CD4-positive, alpha-beta T cell treated with Interferon alpha-2 for 1 hour (primary cell): ENCODE data around the gene RPS27L.
A peak's percentile ranks its signal among the peaks of the same experiment; 100 is the strongest.
"Not testable (repeated sequence)": the region's sequence is repeated elsewhere in the genome, so short reads cannot be mapped to it uniquely, and the experiment has no call there.

ENCODE experiments used
- DNase-seq, 2 donors: peaks; one replicate each; pipeline ENCODE4 v3.0.0-alpha.2; 2020 to 2022

RPS27L gene

GRCh38 chr15:63135281-63135680, 22.0 kb downstream of the RPS27L start:
- DNase-seq = no peak

DNA sequence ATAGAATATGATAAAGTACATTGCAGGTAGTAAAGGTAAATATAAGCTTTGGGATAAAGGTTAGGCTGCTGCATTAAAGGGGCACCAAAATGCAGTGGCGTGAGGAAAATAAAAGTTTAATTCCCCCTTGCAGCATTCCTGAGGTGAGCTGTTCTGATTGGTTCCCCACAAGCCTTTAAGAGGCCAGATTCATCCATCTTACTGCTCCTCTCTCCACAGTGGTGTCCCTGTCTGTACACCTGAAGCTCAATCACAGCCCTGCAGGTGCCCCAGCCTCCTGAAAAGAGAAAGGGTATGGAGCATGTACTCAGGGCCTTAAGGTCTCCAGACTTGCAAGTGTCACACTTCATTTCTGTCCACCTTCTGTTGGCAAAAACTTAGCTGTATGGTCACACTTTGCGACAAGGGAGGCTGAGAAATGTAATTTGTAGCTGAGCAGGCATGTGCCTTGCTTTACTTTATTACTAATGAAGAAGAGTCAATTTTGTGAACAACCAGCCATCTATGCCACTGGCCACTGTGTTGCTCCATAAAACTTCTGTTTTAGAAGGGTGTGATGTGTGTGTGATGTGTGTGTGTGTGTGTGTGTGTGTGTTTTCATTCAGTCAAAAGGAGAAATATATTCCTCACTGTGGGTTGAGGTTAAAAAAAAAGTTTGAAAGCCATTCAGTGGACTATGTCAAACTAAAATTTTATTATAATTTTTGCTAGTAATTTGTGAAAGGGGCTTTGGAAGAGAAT, 22.9 kb downstream of the RPS27L start:
- no peak for DNase-seq

- no peak for DNase-seq
Measured at GRCh38 chr15:63133786-63134185, 23.5 kb downstream of the RPS27L start.

DNA sequence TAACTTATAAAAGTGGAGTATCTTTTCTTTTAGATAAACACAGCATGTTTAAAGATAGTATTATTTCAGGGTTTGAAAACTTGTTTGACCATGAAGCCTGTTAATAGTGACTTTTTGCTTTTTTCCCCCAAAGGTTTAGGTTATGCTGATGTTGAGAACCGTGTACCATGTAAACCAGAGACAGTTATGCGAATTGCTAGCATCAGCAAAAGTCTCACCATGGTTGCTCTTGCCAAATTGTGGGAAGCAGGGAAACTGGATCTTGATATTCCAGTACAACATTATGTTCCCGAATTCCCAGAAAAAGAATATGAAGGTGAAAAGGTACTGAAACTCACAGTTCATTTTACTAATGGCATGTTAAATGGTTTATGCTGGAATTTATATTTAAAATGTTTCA, 30.6 kb downstream of the RPS27L start:
- no peak for DNase-seq

DNA sequence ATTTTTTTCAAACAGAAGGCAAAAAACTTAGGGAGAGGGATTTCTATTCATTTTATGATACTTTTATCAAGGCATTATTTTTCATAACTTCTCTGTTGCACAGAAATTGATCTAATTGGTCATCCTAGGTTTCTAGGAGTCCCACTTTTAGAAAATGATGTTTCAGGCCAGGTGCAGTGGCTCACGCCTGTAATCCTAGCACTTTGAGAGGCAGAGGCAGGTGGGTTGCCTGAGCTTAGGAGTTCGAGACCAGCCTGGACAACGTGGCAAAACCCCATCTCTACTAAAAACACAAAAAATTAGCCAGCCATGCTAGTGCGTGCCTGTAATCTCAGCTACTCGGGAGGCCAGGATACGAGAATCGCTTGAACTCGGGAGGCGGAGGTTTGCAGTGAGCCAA, 32.8 kb downstream of the RPS27L start:
- no peak for DNase-seq

GRCh38 chr15:63122002-63122875, 35.0 kb downstream of the RPS27L start:
- DNase-seq = peak; percentile 90 to 95

GRCh38 chr15:63121382-63122001, 35.8 kb downstream of the RPS27L start, which contains the start of gene LACTB:
Gene LACTB (plus strand): TSS chr15:63121861. CDS start chr15:63121872, 11 bp downstream.
- peak; percentile 84 to 86 for DNase-seq

DNA sequence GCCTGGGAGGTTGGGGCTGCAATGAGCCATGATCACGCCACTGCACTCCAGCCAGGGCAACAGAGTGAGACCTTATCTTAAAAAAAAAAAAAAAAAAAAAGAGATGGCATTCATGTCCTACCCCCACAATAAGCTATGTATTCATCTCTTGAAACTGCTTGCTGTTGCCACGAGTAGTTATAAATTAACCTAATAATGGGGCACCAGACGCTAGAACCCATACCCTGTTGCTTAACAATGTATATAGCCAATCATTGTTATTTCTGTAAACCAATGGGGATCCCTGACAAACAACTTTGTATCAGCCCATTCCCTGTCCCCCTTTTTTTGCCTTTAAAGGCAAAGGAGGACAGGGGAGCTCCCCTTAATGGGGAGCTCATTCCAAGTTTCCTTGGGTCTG, 38.4 kb downstream of the RPS27L start:
- DNase-seq = no peak

DNA sequence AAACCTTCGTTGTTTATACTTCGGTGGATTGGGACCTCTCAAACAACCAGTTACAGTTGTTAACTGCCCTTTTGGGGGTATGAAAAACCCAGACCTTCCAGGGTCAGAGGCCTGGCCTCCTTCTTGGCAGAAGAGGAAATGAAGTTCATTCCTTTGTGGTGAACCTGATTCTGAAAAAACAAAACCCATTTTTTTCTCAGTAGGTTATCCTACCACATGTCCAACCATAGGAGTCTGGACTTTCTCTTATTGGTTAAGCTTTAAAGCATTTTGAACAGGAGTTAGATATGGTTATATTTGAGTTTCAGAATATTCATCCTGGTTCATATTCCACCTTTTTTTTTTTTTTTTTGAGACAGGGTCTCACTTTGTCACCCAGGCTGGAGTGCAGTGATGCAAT, 42.8 kb downstream of the RPS27L start:
- DNase-seq = no peak

DNA sequence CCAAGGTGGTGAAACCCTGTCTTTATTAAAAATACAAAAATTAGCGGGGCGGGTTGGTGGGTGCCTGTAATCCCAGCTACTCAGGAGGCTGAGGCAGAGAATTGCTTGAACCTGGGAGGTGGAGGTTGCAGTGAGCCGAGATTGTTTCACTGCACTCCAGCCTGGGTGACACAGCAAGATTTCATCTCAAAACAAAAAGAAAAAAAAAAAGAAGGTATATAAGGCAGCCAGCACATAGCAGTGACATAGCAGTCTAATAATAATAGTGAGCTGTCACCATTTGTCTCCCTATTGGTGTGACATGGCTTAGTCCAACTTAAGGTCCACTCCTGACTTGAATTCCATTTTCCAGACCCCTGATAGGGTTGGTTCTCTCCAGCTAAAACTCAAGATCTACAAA, 44.4 kb downstream of the RPS27L start:
- no peak for DNase-seq

DNA sequence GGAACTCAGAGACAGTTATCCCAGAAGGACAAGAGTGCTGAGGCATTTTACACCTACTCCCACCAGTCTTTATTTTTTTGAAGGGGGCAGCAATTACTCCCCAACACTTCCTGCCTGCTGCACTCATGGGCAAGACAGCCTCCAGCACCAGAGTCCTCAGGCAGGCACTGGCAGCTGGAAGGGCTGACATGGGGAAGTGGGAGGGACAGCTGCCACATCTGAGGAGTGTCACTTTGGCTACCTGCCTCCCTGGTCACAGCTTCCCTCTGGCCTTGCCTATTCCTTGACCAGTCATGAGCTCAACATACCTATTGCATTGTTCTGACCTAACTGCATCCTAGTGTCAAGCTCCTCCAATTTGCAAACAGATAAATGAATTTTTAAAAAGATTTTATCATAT, 45.8 kb downstream of the RPS27L start:
- DNase-seq = no peak

GRCh38 chr15:63110428-63111026, 46.8 kb downstream of the RPS27L start:
- DNase-seq = no peak

GRCh38 chr15:63109920-63110319, 47.4 kb downstream of the RPS27L start:
- no peak for DNase-seq

GRCh38 chr15:63109498-63109897, 47.8 kb downstream of the RPS27L start:
- DNase-seq = no peak

GRCh38 chr15:63107895-63108546, 49.3 kb downstream of the RPS27L start:
- DNase-seq = no peak

DNA sequence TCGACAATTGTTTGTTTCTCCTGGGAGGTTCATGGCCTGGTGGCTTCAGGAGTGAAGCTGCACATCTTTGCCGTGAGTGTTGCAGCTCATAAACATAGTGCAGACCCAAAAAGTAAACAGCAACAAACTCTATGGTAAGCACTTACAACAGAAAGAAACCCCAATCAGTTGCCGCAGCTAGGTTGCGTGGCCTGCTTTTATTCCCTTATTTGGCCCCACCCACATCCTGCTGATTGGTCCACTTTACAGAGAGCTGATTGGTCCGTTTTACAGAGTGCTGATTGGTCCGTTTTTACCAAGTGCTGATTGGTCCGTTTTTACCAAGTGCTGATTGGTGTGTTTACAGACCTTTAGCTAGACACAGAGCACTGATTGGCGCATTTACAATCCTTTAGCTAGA, 51.9 kb downstream of the RPS27L start:
- DNase-seq = peak; percentile 10 to 20

- DNase-seq = no peak
Measured at GRCh38 chr15:63104727-63105126, 52.5 kb downstream of the RPS27L start.

GRCh38 chr15:63103416-63103815, 53.9 kb downstream of the RPS27L start:
- no peak for DNase-seq

- not testable (repeated sequence) for DNase-seq
Measured at GRCh38 chr15:63099581-63099980, 57.7 kb downstream of the RPS27L start.

- not testable (repeated sequence) for DNase-seq
Measured at GRCh38 chr15:63098901-63099300, 58.4 kb downstream of the RPS27L start.
